Muscle of back (tissue), 13 donors: ENCODE results near the gene CFHR4. TPM values are rescaled to one million over a fixed set of nuclear protein-coding genes. Genes with fewer than 3 reads are reported as not detected.
A peak's percentile ranks its signal among the peaks of the same experiment; 100 is the strongest.
"Not testable (repeated sequence)": the region's sequence is repeated elsewhere in the genome, so short reads cannot be mapped to it uniquely, and the experiment has no call there.

Experiments
- DNase-seq, 3 donors: peaks; one replicate each; pipeline versions ENCODE4 v3.0.0 to v3.0.0-alpha.2; 2013
- long read RNA-seq, 9 donors: transcript quantifications; one replicate each; lab custom pipeline, GENCODE V29; 2026
- polyA plus RNA-seq, 10 donors: library from polyadenylated mRNA; unstranded; fragments of 120-200 nt; gene quantifications; one replicate each; pipeline ENCODE4 v1.2.1, GENCODE V29; 2013; ENCODE audit not compliant: insufficient read length in 10 of 10

CFHR4 gene
- polyA plus RNA-seq, result not detected
- long read RNA-seq, donor 1, result 0 reads
- long read RNA-seq, donor 2, result 0 reads
- long read RNA-seq, donor 3, result 0 reads
- long read RNA-seq, donor 4, result 0 reads
- long read RNA-seq, donor 5, result 0 reads
- long read RNA-seq, donor 6, result 0 reads
- long read RNA-seq, donor 7, result 0 reads
- long read RNA-seq, donor 8, result 0 reads
- long read RNA-seq, donor 9, result 0 reads

DNA sequence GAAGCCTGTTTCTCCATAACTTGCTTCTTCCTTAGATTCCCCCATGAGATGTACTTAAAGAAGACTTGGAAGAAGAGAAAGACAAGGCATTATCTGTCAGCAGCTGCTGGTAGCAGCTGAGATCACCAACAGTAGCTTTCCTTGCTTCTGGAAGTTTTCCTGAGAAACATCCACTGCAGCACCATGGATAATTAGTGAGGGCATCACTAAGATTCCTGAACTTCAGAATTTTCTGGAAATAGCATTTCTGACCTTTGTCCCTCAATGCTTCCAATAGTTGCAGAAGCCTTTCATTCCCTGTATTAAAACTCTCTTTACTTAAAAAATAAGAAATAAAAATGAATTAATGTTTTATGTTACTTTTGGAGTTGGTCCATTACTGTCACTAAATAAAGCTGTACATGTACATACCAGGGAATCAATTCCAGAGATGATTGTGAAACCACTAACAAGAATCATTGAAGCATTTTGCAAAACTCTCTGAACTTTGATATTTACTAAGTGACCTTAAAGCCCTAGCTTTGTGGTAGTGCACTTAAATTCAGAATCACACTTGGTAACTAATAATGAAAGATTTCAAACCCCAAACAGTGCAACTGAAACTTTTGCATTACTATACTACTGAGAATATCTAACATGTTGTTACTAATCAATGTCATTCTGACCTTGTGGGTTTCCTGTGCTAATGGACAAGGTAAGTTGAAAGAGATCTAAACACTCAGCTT, at the start of gene CFHR4:
Gene CFHR4, plus strand, starts transcription at position 538 of the 725 bp plus-strand sequence. Its CDS starts 99 bp downstream, at position 637.
- DNase-seq, result no peak

DNA sequence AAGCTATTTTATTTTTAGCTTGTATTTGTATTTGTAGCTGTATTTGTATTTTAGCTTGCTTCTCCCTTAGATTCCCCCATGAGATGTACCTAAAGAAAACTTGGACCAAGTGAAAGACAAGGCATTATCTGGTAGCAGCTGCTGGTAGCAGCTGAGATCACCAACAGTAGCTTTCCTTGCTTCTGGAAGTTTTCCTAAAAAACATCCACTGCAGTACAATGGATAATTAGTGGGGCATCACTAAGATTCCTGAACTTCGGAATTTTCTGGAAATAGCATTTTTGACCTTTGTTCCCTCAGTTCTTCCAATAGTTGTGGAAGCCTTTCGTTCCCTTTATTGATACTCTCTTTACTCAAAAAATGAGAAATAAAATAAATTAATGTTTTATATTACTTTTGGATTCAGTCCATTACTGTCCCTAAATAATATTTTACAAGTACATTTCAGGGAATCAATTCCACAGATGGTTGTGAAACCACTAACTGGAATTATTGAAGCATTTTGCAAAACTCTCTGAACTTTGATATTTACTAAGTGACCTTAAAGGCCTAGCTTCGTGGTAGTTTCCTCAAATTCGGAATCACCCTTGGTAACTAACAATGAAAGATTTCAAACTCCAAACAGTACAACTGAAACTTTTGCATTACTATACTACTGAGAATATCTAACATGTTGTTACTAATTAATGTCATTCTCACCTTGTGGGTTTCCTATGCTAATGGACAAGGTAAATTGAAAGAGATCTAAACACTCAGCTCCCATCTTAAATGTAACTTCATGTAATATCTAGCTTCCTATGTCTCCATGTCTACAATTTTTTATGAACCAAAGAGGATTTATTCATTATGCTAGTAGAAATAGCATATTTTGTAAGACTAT, 38.0 kb upstream of the CFHR4 start:
- DNase-seq, result peak in 1 of 3 donors; percentile 8

DNA sequence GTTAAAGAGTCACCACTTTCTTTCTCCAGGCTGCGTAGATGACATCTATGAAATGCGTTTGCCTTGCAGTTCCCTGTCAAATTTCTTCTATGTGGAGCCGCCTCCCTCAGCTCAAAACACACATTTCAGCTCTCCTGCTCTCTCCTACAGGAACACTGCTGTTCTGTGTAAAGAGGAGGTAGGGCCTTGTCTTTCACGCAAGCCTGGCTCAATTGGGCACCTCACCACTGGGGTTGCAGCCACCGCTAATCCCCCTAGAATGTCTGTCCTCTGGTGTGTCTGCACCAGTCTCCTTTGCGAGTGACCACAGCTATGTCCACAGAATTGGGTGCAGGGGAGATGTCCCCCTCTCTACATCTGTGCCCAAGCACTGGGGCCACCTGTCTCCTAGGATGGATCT, 31.8 kb upstream of the CFHR4 start:
- no peak for DNase-seq

DNA sequence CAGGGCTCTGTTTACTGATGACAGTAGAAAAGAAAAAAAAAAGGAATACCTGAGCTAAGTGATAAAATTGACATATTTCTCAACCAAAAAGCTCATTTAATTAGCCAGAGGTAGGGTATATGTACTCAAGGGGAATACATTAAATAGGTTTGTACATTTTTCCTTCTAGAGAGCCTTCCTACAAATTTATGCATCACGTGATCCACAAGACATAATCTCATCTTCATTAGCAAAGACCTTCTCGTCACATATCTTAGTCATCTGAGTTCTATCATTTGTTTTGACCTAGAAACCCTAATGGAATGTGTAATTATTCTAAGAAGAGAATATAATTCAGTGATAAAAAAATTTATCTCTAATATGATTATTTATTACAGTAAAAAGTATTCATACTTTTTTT, 30.7 kb upstream of the CFHR4 start:
- DNase-seq, result no peak

DNA sequence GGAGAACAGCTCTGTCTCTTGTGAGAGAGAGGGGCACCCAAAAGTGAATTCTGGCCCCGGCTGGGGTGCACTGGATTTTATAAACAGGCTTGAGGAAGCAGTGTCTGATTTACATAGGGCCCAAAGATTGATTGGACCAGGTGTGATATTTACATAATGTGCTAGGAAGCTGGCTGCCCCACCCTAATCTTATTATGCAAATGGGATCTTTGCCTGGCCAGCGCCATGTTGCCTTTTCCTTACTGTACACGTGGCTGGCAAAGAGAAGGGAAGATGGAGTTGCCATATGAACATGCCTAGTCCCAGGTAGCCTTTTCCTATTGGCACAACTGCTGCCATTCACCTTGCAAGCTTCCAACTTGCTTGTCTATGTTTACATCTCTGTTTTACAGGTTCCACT, 29.0 kb upstream of the CFHR4 start:
- DNase-seq, result no peak

DNA sequence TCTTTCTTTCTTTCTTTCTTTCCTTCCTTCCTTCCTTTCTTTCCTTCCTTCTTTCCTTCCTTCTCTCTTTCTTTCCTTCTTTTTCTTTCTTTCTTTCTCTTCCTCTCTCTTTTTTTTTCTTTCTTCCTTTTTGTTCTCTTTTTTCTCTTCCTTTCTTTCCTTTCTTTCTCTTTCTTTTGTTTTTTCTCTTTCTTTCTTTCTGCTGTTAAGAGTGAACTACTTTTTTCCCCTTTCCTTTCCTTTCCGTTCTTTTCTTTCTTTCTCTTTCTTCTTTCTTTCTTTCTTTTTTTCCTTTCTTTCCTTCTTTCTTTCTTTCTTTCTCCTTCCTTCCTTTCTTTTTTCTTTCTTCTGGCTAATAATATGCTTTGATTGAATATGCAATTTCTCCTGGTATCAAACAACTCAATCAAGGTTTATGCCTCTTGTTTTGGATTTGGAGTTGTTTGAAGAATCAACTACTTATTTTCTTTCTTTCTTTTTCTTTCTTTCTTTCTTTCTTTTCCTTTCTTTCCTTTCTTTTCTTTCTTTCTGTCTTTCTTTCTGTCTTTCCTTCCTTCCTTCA, 27.4 kb upstream of the CFHR4 start:
- no peak for DNase-seq

DNA sequence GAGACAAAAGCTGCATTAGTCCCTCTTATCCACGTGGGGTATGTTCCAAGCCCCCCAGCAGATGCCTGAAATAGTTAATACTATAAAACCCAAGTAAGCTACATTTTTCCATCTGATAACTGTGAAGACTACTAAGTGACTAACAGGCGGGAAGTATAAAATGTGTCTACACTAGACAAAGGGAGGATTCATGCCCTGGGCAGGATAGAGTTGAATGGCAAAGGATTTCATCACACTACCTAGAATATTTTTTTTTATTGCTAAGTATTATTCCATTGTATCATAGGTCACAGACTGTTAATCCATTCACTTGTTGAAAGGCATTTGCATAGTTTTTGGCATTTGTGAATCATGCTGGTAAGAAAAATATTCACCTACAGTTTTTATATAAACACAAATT, 26.4 kb upstream of the CFHR4 start:
- no peak for DNase-seq

DNA sequence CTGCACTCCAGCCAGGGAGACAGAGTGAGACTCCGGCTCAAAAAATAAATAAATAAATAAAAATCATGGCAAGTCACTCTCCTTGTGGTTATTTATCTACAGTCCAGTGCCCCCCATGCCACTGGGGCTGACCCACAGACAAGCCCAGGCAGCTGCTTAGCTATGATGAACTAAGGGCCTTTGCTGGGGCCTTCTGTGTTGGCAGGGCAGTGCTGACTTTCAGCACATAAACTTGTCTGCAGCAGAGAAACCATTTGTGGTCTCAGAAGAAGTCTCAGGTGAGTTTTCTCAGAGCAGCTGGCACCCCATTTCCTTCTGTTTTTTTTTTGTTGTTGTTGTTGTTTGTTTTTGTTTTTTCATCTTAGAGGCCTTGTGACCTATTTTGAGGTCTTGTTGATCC, 20.9 kb upstream of the CFHR4 start:
- DNase-seq, result no peak

DNA sequence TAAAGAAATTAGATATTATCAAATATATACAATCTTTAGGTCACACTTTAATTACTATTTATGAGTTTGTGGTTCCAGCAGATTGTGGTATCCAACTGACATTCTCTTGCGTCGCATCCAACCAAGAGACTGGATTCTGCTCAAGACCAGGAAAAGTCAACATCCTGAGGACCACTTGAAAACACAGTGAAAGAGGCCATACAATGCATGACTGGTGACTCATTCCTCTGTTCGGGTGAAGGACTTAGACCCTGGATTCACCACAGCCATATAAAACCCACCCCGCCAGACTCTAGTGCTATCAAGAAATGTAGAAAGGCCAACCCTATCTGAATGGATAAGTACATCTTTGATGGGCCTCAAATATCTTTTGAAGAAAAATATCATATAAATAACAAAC, 14.5 kb upstream of the CFHR4 start:
- no peak for DNase-seq

DNA sequence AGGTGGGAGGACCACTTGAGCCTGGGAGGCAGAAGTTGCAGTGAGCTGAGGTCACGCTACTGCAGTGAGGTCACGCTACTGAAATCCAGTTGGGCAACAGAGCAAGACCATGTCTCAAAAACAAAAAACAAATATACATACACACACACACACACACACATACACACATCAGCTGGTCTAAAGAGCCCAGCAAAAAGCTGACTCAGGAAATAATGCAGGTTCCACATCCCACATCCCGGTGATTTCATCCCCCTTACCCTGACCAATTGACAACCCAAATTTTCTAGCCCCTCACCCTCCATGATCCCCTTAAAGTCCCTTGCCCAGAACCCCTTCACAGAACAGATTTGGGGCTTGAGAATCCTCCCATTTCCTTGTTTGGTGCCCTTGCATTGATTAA, 11.9 kb upstream of the CFHR4 start:
- DNase-seq, result no peak

DNA sequence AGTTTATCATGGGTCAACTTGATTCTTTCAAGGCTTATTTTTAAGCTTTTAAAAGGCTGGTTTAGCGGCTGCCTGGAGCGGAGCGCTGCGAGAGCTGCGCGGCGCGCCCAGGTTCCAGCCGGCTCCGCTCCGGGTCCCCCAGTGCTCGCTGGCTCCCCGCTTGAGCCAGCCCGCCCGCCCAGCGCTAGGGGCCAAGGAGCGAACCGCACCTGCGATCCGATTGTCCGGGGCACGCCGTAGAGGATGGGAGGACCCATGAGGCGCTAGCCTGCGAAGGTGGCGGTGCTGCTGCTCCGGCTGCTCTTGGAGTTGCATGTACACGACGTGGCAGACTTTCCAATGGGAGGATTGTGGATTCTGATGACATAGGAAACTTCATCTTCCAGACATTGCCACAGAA, 9.9 kb upstream of the CFHR4 start:
- DNase-seq, result peak in 1 of 3 donors; percentile 41

DNA sequence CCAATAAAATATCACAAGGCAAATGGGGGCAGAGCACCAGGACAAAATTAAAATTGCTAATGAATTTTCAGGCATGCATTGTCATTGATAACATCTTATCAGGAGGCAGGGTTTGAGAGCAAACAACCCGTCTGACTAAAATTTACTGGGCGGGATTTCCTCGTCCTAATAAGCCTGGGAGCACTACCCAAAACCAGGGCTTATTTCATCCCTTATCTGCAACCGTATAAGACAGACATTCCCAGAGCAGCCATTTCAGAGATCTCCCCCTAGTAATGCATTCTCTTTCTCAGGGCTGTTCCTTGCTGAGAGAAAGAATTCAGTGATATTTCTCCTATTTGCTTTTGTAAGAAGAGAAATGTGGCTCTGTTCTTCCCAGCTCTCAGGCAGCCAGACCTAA, 1.3 kb upstream of the CFHR4 start:
- not testable (repeated sequence) for DNase-seq

DNA sequence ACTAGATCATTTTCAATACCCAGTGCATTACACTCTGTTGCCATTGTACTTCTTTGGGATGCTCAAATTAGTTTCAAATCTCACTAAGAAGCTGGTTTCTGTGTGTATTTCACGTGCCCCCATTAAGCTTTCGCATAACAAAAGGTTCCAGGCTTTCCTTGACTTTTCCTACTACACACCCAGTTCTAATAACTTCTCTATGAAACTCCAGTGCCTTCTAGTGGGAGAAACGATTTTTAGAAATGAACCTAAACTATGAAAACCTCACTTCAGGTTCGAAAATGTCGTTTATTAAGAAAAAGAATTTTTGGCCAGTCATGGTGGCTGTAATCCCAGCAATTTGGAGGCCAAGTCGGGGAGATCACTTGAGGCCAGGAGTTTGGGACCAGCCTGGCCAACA, 2.8 kb downstream of the CFHR4 start:
- no peak for DNase-seq

DNA sequence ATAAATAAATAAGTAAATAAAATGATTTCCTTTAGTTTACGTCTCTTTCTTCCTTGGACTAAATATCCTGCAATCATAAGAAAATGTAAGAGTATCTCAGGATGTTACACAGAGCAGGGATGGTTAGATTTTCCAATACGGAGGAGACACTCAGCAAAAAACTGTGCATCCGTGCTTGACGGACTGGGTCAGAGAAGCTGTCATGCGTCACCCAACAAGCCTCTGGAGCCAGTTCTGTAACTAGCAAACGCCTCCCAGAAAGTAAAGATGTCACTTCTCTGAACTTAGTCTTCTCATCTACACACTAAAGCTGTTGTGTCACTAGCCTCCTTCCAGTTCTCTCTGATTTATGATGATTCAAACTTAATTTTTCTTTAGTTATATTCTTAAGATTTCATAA, 3.4 kb downstream of the CFHR4 start:
- DNase-seq, result no peak

DNA sequence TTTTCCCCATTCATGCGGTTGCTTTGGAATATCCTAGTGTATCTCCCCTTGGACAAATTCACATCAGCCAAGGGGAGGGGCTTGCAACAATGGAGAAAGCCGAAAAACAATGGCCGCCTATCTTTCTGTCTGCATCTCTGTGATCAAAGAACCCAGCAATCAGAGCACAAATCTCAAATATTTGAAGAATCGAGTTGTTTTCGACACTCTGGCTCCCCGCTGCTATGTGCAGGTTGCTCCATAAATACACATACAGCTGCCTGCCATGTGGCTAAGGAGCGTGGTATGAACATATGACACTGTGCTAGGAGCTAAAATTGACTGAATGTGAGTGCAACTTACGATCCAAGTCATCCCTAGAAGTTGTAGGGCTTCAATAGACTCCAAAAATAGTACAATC, 8.5 kb downstream of the CFHR4 start:
- DNase-seq, result no peak

DNA sequence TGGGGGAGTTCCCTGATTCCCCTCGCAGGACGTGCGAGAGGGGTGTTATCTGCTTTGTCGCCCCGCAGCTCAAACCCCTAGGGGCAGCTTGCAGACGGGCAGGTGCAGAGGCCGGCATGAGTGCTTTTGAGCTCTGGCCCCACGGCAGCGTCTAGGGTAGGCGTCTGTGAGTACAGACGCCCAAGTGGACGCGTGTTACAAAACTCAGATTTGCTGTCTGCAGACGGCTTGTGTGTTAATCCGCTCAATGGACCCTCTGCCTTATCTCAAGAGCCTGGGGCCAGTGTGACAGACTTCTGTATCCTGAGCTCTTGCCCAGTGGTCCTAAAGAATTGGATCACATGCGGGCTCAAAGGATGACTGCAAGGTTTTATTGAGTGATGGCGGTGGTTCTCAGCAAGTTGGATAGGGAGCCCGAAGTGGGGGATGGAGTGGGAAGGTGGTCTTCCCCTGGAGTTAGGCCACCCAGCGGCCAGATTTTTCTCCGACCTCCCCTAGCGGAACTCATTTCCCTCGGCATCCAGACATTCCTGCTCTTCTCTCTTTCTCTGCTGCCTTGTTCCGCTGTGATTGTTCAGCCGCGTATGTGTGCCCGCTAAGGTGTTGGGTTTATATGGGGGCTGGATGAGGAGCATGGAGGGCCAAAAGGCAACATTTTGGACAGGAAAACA, 9.4 kb downstream of the CFHR4 start:
- no peak for DNase-seq

DNA sequence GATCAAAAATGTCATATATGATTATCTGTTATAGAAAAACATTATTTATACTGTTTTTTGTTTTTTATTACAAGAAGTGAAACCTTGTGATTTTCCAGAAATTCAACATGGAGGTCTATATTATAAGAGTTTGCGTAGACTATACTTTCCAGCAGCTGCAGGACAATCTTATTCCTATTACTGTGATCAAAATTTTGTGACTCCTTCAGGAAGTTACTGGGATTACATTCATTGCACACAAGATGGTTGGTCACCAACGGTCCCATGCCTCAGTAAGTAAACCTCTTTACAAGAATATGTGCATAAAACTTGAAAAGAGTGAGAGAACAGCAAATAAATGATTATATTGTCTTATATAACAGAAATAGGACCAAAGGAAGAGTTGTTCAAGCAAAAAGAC, 14.5 kb downstream of the CFHR4 start:
- no peak for DNase-seq

DNA sequence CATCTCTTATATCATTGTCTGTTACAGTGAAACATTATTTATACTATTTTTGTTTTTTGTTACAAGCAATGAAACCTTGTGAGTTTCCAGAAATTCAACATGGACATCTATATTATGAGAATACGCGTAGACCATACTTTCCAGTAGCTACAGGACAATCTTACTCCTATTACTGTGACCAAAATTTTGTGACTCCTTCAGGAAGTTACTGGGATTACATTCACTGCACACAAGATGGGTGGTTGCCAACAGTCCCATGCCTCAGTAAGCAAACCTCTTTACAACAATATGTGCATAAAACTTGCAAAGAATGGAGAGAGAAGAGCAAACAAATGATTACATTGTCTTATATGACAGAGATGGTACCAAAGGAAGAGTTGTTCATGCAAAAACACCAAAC, 22.4 kb downstream of the CFHR4 start:
- no peak for DNase-seq

DNA sequence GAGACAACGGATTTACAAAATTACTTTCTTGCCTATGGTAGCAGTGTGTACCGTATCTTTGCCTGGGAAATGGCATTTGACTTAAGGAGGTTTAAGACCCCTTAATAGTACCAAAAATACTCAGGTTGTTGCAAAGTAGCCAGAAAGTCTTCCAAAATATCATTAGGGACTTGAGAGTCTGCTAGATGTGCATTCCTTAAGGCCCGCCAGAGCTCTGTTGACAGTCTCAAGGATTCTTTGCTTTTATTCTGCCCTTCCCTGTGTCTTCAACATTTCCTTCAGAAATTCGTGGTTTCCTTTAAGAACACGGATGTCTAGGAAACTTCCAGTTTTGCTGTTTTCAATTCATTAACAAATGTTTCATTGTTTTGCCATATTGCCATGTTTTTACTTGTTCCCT, 24.4 kb downstream of the CFHR4 start:
- DNase-seq, result not testable (repeated sequence)

DNA sequence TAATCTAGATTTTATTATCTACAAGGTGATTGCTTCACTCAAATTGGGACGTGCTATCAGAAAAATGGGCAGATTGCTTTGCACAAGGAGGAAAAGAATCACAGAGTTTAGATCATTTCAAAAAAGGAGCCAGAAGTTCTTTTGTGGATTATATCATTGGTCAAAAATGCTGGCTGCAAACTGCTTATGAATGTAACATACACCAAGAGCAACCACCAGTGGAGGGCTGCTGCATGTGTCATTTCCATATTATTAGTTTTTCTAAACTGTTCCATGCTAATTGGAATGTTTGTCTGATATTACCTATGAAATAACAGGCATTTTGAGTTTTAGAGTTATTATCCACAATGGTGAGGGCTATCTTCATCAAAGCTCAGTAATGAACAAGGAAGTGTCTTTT, 39.0 kb downstream of the CFHR4 start:
- not testable (repeated sequence) for DNase-seq

DNA sequence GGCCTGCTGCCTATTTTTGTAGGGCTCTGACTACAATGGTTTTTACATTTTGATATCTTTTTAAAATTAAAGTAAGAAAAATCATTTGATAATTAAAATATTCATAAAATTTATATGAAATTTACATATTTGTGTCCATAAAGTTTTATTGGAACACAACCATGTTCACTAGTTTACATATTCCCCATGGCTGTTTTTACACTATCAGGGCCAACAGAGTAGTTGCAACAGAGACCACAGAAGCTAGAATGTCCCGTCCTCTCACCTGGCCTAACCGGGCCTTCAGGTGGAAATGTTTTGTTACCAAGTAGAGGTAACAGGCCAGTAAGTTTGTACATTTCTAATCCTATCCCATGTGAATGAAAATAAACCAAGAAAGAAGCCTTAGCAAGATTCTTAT, 45.0 kb downstream of the CFHR4 start:
- not testable (repeated sequence) for DNase-seq
